Testis (tissue), 3 donors: ENCODE results near the gene GABRA5. TPM values are rescaled to one million over a fixed set of nuclear protein-coding genes. Genes with fewer than 3 reads are reported as not detected.

Source experiments
- DNase-seq: peaks from one replicate; pipeline ENCODE4 v3.0.0-alpha.2; 2019
- H3K27ac ChIP-seq, 2 donors: fragments of 200-600 bp; sonication (generic); one replicate each; pipeline ENCODE4 v1.5.1; 2019
- H3K27me3 ChIP-seq: fragments of 200-600 bp; sonication (generic); one replicate; pipeline ENCODE4 v1.5.1; 2019
- H3K36me3 ChIP-seq: fragments of 200-600 bp; sonication (generic); one replicate; pipeline ENCODE4 v1.5.1; 2017; ENCODE audit warnings: low read depth; ENCODE audit errors: missing control alignments
- H3K4me1 ChIP-seq: fragments of 200-600 bp; sonication (generic); one replicate; pipeline ENCODE4 v1.5.1; 2019
- H3K4me3 ChIP-seq, 2 donors: fragments of 200-600 bp; sonication (generic); one replicate each; pipeline ENCODE4 v1.5.1; 2017 to 2019
- H3K9me3 ChIP-seq: fragments of 200-600 bp; sonication (generic); one replicate; pipeline ENCODE4 v1.5.1; 2017
- CTCF ChIP-seq, 3 experiments: fragments of 450-650 bp in 2 of 3; fragments of 200-600 bp in 1 of 3; sonication (generic) in 1 of 3; IDR thresholded peaks; one replicate each; pipeline ENCODE4 v1.5.1; 2016 to 2019; ENCODE audit warnings: antibody characterized with exemption in 3 of 3, mild to moderate bottlenecking in 2 of 3, moderate library complexity in 1 of 3
- POLR2A ChIP-seq: fragments of 450-650 bp; IDR thresholded peaks from one replicate; pipeline ENCODE4 v1.6.1; 2017; ENCODE audit warnings: antibody characterized with exemption, mild to moderate bottlenecking, moderate library complexity
- WGBS, 2 donors: methylation state at CpG; one replicate each; pipeline ENCODE4 v1.1.5; 2018; 5-methylcytosine and 5-hydroxymethylcytosine counted together
- intact Hi-C: fragments of 100-400 bp; cut with DNase I; formaldehyde crosslinking; loops from one replicate; pipeline ENCODE4 v1.15.1; 2023; ENCODE audit warnings: low total_unique reads
- polyA plus RNA-seq: library from polyadenylated mRNA; stranded (reverse); fragments of 350-450 nt; fragmentation: Illumina TruSeq; extraction: RNeasy Lipid Tissue Mini Kit (QIAGEN cat#74804); gene quantifications from one replicate; pipeline ENCODE4 v1.2.3, GENCODE V29; 2014; ENCODE audit warnings: low read depth, low replicate concordance; ENCODE audit not compliant: insufficient read depth
- total RNA-seq, 2 donors: library from RNA; depleted of rRNA; stranded (reverse); fragments of >200 nt; gene quantifications; one replicate each; pipeline ENCODE4 v1.2.3, GENCODE V29; 2016

GABRA5 gene
- total and polyA plus RNA-seq, 3 donors from 2014 or later, result 0.58 to 3.1 (median 3.1) TPM

DNA sequence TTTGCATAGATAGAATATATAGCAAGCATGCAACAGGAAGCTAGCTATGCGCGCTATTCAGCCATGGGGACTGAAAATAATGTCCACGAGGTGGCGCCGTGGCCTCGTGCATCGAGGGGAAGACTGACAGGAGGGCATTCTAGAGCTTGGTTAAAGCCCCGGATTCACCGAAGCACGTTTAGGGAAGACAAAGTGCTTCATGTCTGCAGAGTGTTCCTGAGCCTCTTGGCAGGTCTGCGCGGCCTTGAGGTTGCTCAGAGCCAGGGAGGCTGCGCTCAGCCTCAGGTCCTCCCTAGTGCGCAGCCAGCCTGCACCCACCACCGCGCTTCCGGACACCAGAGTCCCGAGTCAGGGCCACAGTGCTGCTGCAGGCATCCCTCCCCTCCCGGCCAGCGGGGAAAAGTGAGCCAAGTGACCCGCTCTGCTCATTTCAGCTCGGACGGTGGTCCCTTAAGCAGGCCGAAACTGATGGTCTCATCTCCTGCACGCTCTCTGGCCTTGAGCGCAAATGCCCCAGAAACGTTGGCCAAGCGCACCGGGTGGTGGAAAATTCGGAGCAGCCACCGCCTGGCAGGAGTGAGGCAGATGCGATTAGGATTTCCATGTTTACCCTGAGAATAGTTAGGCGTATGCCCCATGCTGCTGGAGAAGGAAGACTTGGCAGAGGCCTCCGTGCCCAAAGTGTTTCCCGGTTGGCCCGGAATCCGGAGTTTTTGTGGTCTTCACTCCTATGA lies 24.8 kb downstream of the GABRA5 start:
- H3K36me3 ChIP-seq, result no peaks in the 10 kb centered on the region
- intact Hi-C loops, result no loop called here
- DNase-seq, result peak; percentile 85
- no peak overlapping the region for H3K27ac ChIP-seq
- H3K27me3 ChIP-seq, result no peaks in the 10 kb centered on the region
- TF ChIP-seq POLR2A (no peak), CTCF (IDR thresholded peaks at IDR 0.05) (peak; percentile 40 to 72 (median 69))
- no peaks in the 10 kb centered on the region for H3K9me3 ChIP-seq
- WGBS, 2 donors, result 3 to 5% methylated on average over 17 to 37 of the region's 37 CpGs
- peaks cover 7% of the 10 kb centered on the region for H3K4me1 ChIP-seq
- H3K4me3 ChIP-seq, result peak overlapping the region; percentile 21 to 35

DNA sequence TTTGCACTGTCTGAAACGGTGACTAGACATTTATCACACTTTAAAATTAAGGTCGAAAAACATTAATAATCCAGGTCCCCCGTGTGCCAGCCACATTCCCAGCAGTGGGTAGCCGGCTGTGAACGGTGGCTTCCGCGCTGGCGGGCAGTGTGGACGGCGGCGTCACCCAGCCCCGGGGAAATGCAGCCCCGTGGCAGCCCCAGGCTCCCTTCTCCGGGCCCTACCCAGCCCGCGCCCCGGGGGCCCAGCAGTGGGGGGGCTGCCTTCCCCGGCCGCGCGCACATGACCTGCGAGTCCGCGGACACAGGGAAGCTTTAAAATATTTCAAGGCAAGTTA lies 25.3 kb downstream of the GABRA5 start:
- 11 to 16% methylated on average over 24 of the region's 24 CpGs for WGBS, 2 donors
- H3K4me3 ChIP-seq, result peak overlapping the region; percentile 21 to 35
- H3K27me3 ChIP-seq, result no peaks in the 10 kb centered on the region
- no peaks in the 10 kb centered on the region for H3K9me3 ChIP-seq
- no peak overlapping the region for H3K27ac ChIP-seq
- peaks cover 7% of the 10 kb centered on the region for H3K4me1 ChIP-seq
- DNase-seq, result no peak
- no peaks in the 10 kb centered on the region for H3K36me3 ChIP-seq
- intact Hi-C loops, result no loop called here
- TF ChIP-seq POLR2A (no peak), CTCF (IDR thresholded peaks at IDR 0.05) (no peak)

GRCh38 chr15:26892678-26893077 lies 25.8 kb downstream of the GABRA5 start:
- no peak for TF ChIP-seq POLR2A
- no peak for TF ChIP-seq CTCF (IDR thresholded peaks at IDR 0.05)
- 67 to 69% methylated on average over 14 of the region's 14 CpGs for WGBS, 2 donors
- no peak for DNase-seq
- intact Hi-C loops, result no loop called here
- H3K4me3 ChIP-seq, result no peak overlapping the region
- H3K27me3 ChIP-seq, result no peaks in the 10 kb centered on the region
- no peaks in the 10 kb centered on the region for H3K9me3 ChIP-seq
- H3K36me3 ChIP-seq, result no peaks in the 10 kb centered on the region
- no peak overlapping the region for H3K27ac ChIP-seq
- H3K4me1 ChIP-seq, result peaks cover 7% of the 10 kb centered on the region

- 61 to 70% methylated on average over 28 to 34 of the region's 35 CpGs for WGBS, 2 donors
- no peak for TF ChIP-seq POLR2A
- no peak for TF ChIP-seq CTCF (IDR thresholded peaks at IDR 0.05)
- Histone ChIP-seq H3K4me1 (peaks cover 7% of the 10 kb centered on the region), H3K27me3 (no peaks in the 10 kb centered on the region), H3K36me3 (no peaks in the 10 kb centered on the region), H3K9me3 (no peaks in the 10 kb centered on the region), H3K4me3 (peak overlapping the region in 1 of 2 donors; percentile 29), H3K27ac (no peak overlapping the region)
- intact Hi-C loops, result no loop called here
- no peak for DNase-seq
Measured at GRCh38 chr15:26893351-26894065, 26.6 kb downstream of the GABRA5 start.
